GM19043 (cell line): ENCODE results near the gene LAMB2.

Experiments used
- ATAC-seq: cut with Tn5 transposase; IDR thresholded peaks from one replicate; pipeline ENCODE4 v1.9.1; 2021; ENCODE audit warnings: low read depth; ENCODE audit not compliant: unreplicated experiment

Gene LAMB2

GRCh38 chr3:49132437-49133225, at the start of gene LAMB2:
LAMB2 (minus strand) TSS chr3:49133050; CDS start chr3:49132867, 183 bp downstream.
- ATAC-seq = no peak

GRCh38 chr3:49181351-49181750, 48.5 kb upstream of the LAMB2 start:
- ATAC-seq = no peak

DNA sequence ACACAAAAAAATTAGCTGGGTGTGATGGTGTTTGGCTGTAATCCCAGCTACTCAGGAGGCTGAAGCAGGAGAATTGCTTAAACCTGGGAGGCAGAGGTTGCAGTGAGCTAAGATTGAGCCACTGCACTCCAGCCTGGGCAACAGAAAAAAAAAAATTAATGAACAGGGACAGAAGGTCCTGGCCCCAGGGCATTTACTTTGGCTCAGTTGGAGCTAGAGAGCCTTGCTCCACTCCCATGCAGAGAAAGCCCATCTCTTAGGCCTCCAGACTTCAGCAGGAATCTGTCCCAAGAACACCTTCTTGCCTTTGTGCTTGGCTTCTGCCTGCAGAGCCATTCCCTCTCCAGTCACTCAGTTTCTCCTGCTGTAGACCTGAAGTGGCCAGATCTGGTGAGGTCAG, 47.3 kb upstream of the LAMB2 start:
- no peak for ATAC-seq

DNA sequence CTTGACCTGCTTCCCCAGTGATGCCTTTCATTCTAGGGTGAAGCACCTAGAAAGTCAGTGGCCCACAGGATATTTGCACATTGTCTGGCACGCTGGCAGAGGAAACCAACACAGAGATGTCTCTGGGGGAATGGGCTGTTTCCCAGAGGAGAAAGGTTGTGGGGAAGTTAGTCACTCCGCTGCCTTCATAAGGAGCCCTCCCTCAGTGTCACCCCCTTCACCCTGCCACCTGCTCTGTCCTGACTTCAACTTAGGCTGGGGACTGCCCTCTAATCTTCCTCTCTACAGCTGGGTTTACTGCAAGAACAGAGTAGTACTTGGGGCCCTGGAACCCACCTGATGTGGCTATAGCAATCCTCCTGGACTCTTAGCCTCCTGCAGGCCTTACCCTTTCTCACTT, 44.2 kb upstream of the LAMB2 start:
- no peak for ATAC-seq

DNA sequence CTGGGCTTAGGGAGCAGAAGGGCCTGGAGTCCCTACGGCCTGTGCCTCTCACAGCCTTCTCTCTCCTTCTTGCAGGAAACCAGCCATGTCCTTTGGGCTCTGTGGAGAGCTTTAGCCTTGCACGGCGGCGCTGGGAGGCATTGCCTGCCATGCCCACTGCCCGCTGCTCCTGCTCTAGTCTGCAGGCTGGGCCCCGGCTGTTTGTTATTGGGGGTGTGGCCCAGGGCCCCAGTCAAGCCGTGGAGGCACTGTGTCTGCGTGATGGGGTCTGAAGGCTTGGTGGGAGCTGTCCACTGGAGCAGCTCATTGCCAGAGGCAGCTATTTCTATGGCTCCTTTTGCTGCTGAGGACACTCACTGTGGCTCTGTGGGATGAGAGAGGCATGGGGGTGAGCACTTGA, 42.7 kb upstream of the LAMB2 start:
- no peak for ATAC-seq

DNA sequence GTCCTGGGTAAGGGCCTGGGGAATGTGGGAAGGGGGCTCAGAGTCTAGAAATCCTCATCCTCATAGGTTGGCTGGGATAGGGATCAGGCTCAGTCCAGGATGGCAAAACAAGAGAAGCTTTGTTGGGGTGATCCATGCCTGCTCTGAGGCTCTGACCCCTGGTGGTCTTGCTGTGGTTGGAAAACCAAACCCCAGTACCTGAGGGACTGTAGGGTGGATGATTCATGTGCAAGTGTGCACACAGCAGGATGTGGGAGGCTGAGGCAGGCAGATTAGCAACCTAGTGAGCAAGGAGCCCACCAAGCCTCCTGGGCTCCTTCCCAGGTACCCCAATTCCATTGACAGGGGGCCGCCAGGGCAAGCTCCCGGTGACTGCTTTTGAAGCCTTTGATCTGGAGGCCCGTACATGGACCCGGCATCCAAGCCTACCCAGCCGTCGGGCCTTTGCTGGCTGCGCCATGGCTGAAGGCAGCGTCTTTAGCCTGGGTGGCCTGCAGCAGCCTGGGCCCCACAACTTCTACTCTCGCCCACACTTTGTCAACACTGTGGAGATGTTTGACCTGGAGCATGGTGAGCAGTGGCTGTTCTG, 41.6 kb upstream of the LAMB2 start:
- no peak for ATAC-seq

DNA sequence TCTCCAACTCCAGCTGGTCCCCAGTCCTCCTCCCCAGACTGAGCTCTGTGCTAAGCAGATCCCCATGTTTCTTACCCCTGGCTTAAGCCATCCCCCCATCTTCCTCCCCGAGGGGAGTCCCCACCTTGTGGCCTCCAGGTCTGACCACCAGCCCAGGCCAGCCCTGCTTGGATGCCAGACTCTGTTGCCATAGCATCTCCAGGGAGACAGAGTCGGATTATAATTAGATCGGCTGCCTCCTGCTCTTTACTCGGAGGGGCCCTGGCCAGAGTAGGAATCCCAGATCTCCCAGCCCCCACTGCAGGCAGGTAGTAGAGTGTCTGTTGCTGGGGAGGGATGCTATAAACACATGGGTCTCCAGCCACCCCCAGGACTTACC, 40.9 kb upstream of the LAMB2 start:
- no peak for ATAC-seq

DNA sequence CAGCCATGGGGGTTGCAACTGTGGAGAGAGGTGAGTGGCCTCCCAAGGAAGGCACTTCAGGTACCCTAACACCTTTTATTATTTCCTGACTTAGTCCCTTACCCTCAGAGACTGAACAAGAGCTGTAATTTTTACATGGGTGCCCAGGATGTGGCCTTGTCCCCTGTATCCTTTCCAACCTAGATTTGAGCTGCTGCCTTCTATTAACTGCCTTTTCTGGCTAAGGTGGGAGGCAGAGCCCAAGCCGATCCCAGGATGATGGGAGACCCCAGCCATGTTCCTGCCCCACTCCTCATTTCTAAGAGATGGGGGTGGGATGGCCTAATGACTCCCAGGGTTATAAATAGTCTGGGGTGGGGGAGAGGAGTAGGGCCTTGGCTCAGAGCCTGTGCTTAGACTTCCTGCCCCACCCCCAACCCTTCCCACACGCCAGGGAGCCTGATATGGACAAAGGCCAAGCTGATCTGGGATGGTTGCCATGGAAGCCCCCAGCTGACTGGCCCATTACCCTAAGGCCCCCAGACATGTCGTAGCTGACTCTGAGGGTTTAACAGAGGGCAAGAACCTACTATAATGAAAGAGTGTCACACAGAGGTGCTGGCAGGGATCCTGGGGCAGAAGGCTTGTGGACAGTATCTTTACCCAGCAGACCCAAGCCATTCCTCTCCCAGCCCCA, 40.4 kb upstream of the LAMB2 start:
- no peak for ATAC-seq

DNA sequence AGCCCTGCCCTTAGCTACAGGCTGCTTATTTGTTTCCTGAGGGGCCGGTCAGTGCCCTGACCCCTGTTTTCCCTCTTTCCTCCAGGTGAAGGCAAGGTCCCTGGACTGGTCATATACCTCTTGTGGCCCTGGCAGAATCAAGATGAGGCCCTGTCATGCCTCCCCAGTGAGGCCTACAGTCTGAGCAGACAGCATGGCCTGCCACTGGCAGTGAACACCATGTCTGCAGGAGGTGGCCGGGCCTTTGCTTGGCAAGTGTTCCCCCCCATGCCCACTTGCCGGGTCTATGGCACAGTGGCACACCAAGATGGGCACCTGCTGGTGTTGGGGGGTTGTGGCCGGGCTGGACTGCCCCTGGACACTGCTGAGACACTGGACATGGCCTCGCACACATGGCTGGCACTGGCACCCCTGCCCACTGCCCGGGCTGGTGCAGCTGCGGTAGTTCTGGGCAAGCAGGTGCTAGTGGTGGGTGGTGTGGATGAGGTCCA, 39.7 kb upstream of the LAMB2 start:
- ATAC-seq = no peak

- ATAC-seq = no peak
Measured at GRCh38 chr3:49171775-49172500, 39.1 kb upstream of the LAMB2 start.

GRCh38 chr3:49171119-49171774, 38.4 kb upstream of the LAMB2 start, which contains the start of gene KLHDC8B:
KLHDC8B (plus strand) TSS chr3:49171598; CDS start chr3:49172770, 1,172 bp downstream.
- peak; percentile 62 for ATAC-seq

DNA sequence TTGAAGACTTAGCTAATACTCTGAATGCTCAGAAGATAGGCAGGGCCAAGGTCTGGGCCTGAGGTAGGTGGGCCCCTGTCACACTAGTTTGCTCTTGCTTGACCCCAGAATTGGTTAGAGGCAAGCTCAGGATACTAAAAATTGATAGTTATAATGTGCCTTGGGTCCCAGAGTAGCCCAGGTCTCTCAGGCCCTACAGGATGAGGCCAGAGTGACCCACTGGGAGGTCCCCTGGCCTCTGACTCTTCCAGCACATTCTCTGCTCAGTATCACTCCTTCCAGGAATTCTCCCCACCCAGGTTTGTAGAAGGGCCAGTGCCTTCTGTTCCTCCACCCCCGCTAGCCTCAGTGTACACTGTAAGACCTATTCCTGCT, 37.9 kb upstream of the LAMB2 start:
- no peak for ATAC-seq

DNA sequence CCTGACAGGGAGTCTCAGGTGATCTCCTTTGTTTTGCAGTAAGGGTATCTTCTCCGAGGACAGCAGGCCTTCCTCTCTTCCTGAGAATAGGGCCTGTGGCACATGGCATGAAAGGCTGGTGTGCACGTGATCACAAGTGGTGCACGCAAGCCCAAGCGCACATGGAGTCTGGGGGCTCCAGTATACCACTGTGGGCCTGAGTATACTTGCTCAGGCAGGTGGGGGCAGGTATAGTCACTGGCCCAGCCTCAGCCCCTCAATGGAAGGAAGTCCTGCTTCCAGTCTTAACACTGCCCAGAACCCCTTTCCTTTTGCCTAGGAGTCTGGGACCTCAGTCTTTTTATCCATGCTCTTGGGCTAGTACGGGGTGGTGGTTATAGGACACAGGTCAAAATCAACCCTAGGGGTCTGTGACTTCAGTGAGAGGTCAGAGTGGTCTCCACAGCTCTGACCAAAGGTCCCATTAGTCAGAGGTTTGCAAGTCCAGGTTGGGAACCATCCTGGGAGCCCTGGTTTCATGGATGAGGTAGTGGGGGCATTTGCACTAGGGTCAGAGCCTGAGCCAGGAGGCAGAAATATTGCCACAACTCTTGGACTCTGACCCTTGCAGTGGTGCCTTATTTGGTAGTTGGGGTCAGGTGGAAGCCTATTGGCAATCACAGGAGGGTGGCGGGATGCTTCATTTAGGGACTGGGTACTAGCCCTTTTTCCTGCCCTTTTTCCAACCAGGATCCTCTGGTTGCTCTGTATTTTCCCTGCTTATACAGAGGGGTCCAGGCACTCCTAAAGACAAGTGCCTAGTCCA, 34.1 kb upstream of the LAMB2 start:
- ATAC-seq = no peak

DNA sequence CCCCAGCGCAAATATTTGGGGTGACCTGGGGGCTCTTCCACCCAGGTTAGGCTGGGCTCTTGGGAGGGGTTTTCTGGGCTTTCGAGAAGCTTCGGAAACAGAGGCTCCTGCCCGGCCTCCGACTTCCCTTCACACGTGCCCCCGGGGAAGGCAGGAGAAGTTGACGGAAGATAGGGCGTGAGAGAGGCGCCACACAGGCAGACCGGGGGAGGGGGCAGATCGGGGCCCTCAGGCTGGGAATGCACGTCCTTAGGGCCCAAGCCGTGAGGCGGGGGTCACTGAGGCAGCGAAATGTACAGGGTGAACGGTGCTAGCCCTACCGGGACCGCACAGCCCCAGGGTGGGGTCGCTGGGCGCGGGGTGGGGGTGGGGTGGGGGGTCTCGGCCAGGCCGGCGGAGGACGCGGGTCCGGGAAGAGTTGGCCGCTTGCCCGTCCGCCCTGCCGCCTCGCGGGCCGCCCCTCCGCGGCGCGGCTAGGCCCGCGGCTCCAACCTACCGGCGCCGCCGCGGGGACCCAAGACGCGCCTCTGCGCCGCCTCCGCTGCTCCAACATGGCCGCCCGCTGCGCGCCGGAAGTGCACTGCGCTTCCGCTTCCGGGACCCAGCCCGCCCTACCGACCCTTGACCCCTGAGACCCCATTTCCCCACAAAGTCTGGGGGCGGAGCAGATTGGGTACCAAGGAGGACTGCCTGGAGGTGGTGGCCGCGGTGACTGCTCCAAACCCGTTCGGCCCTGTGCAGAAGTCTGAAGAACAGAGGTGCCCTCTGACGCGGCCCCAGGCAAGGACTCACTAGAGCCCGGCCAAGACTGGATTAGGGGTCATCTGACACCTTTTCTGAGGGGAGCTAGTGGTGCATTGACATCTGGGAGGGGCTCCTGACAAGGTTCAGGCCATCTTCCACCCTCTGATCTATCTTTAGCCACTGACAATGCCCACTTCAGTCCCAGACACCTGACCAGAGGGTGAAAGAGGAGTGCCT, 33.2 kb upstream of the LAMB2 start, which contains the start of gene CCDC71:
Gene CCDC71 (minus strand): TSS at position 561 of the 981 bp plus-strand sequence. CDS start 2,123 bp downstream, outside the sequence.
- ATAC-seq = peak; percentile 72

GRCh38 chr3:49164983-49165720, 32.3 kb upstream of the LAMB2 start:
- no peak for ATAC-seq

DNA sequence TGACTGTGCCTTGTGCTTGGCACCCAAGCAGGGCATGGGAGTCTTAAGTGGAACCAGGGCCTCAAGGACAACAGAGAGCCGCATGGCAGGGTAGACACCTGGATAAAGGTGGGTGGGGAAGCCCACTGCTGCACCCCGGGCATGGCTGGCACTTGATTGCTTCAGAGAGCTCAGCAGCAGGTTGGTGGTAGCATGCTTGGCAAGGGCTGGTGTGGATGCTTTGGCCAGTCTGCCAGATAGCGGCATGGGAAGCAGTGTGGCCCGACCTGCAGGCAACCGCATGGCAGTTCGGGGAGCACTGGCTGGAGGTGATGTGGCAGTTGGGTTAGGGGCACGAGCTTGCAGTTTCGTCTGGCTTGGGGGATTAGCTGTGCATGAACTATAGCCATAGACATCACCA, 30.8 kb upstream of the LAMB2 start:
- no peak for ATAC-seq

- ATAC-seq = no peak
Measured at GRCh38 chr3:49162751-49163419, 30.0 kb upstream of the LAMB2 start.
